ENCODE results near the gene SNAP25. TPM values are rescaled to one million over a fixed set of nuclear protein-coding genes. Genes with fewer than 3 reads are reported as not detected.

The SNAP25 gene
- total RNA-seq, 1 experiment from 2014 or later = not detected

- H3K4me1 ChIP-seq (replicated peaks; ENCODE audit: insufficient read depth) = no peaks in the 10 kb centered on the region
- BruUV-seq (replicated peaks) = no TSS peak
- no peaks in the 10 kb centered on the region for H3F3A ChIP-seq (ENCODE audit: insufficient read depth, low read depth)
- no peaks in the 10 kb centered on the region for H4K20me1 ChIP-seq (ENCODE audit: insufficient read depth)
- no peak for DNase-seq
- H3K4me2 ChIP-seq = no peak overlapping the region
- H3K9me3 ChIP-seq (ENCODE audit: insufficient read depth, low read depth) = no peaks in the 10 kb centered on the region
- ChIA-PET POLR2A (ENCODE audit: unreplicated experiment) (no interaction called here), CTCF (no interaction called here)
- H2AFZ ChIP-seq = no peak overlapping the region
- intact Hi-C loops (cut with micrococcal nuclease; ENCODE audit: unreplicated experiment) = no loop called here
- no peaks in the 10 kb centered on the region for H3K79me2 ChIP-seq (ENCODE audit: low read depth)
- no peaks in the 10 kb centered on the region for H3K27me3 ChIP-seq (ENCODE audit: insufficient read depth, low read depth)
- H3K4me3 ChIP-seq = no peak overlapping the region
- H3K27ac ChIP-seq = no peak overlapping the region
- TF ChIP-seq EZH2 (IDR thresholded peaks at IDR 0.05; ENCODE audit: low read depth) (no peak), CTCF (conservative IDR thresholded peaks at IDR 0.05) (no peak)
- no peaks in the 10 kb centered on the region for H3K9me2 ChIP-seq (ENCODE audit: insufficient read depth)
- H3K36me3 ChIP-seq (ENCODE audit: low read depth) = no peaks in the 10 kb centered on the region
Measured at GRCh38 chr20:10291568-10292248, 73.1 kb downstream of the SNAP25 start.

GRCh38 chr20:10297223-10297622, 78.6 kb downstream of the SNAP25 start:
- H4K20me1 ChIP-seq (ENCODE audit: insufficient read depth) = no peaks in the 10 kb centered on the region
- no peak for DNase-seq
- ChIA-PET POLR2A (ENCODE audit: unreplicated experiment) (no interaction called here), CTCF (no interaction called here)
- no TSS peak for BruUV-seq (replicated peaks)
- H3K36me3 ChIP-seq (ENCODE audit: low read depth) = no peaks in the 10 kb centered on the region
- H3K4me3 ChIP-seq = no peak overlapping the region
- no peaks in the 10 kb centered on the region for H3K4me1 ChIP-seq (replicated peaks; ENCODE audit: insufficient read depth)
- no peaks in the 10 kb centered on the region for H3K79me2 ChIP-seq (ENCODE audit: low read depth)
- H3K4me2 ChIP-seq = no peak overlapping the region
- H3K9me3 ChIP-seq (ENCODE audit: insufficient read depth, low read depth) = 0 out of 2 replicates have a peak, but pooled peaks cover 3% of the 10 kb centered on the region
- H3K27me3 ChIP-seq (ENCODE audit: insufficient read depth, low read depth) = no peaks in the 10 kb centered on the region
- H2AFZ ChIP-seq = no peak overlapping the region
- no peaks in the 10 kb centered on the region for H3K9me2 ChIP-seq (ENCODE audit: insufficient read depth)
- intact Hi-C loops (cut with micrococcal nuclease; ENCODE audit: unreplicated experiment) = no loop called here
- TF ChIP-seq CTCF (conservative IDR thresholded peaks at IDR 0.05) (no peak), EZH2 (IDR thresholded peaks at IDR 0.05; ENCODE audit: low read depth) (no peak)
- no peak overlapping the region for H3K27ac ChIP-seq
- H3F3A ChIP-seq (ENCODE audit: insufficient read depth, low read depth) = no peaks in the 10 kb centered on the region

- BruUV-seq (replicated peaks) = no TSS peak
- H3K4me2 ChIP-seq = no peak overlapping the region
- intact Hi-C loops (cut with micrococcal nuclease; ENCODE audit: unreplicated experiment) = no loop called here
- H3K4me3 ChIP-seq = no peak overlapping the region
- H3K27me3 ChIP-seq (ENCODE audit: insufficient read depth, low read depth) = no peaks in the 10 kb centered on the region
- TF ChIP-seq EZH2 (IDR thresholded peaks at IDR 0.05; ENCODE audit: low read depth) (no peak), CTCF (conservative IDR thresholded peaks at IDR 0.05) (no peak)
- no peaks in the 10 kb centered on the region for H3K36me3 ChIP-seq (ENCODE audit: low read depth)
- H3K4me1 ChIP-seq (replicated peaks; ENCODE audit: insufficient read depth) = no peaks in the 10 kb centered on the region
- ChIA-PET POLR2A (ENCODE audit: unreplicated experiment) (no interaction called here), CTCF (no interaction called here)
- H3K27ac ChIP-seq = no peak overlapping the region
- no peak for DNase-seq
- no peaks in the 10 kb centered on the region for H3F3A ChIP-seq (ENCODE audit: insufficient read depth, low read depth)
- no peaks in the 10 kb centered on the region for H4K20me1 ChIP-seq (ENCODE audit: insufficient read depth)
- H2AFZ ChIP-seq = no peak overlapping the region
- no peaks in the 10 kb centered on the region for H3K9me2 ChIP-seq (ENCODE audit: insufficient read depth)
- H3K79me2 ChIP-seq (ENCODE audit: low read depth) = no peaks in the 10 kb centered on the region
- 0 out of 2 replicates have a peak, but pooled peaks cover 3% of the 10 kb centered on the region for H3K9me3 ChIP-seq (ENCODE audit: insufficient read depth, low read depth)
Measured at GRCh38 chr20:10297684-10298240, 79.1 kb downstream of the SNAP25 start.

All from PC-9 (cell line).